OCI-LY1 (cell line): ENCODE results near the gene PA2G4.

Experiments used
- H2AFZ ChIP-seq: fragments of 200-600 bp; sonication (generic), shearing (Covaris generic); 2 replicates; pipeline ENCODE4 v1.6.0; 2014; ENCODE audit warnings: antibody characterized with exemption, mild to moderate bottlenecking, low read length
- H3F3A ChIP-seq: fragments of 200-600 bp; sonication (generic), shearing (Covaris generic); 2 replicates; pipeline ENCODE4 v1.6.0; 2014; ENCODE audit warnings: mild to moderate bottlenecking, antibody characterized with exemption, low read length, moderate library complexity; ENCODE audit not compliant: insufficient read depth
- H3K27ac ChIP-seq: fragments of 200-600 bp; sonication (generic); 2 replicates; pipeline ENCODE4 v1.5.1; 2014; ENCODE audit warnings: low read length, mixed run types, mild to moderate bottlenecking, low read depth; ENCODE audit not compliant: poor library complexity, severe bottlenecking
- H3K27me3 ChIP-seq: fragments of 200-600 bp; sonication (generic); 2 replicates; pipeline ENCODE4 v1.6.0; 2014; ENCODE audit warnings: antibody characterized with exemption, mild to moderate bottlenecking, low read length, moderate library complexity; ENCODE audit not compliant: insufficient read depth
- H3K36me3 ChIP-seq: fragments of 200-600 bp; sonication (generic); 2 replicates; pipeline ENCODE4 v1.6.1; 2014; ENCODE audit warnings: mild to moderate bottlenecking, antibody characterized with exemption, low read length, moderate library complexity, mixed read lengths; ENCODE audit not compliant: insufficient read depth
- H3K4me1 ChIP-seq: fragments of 200-600 bp; sonication (generic); 2 replicates; pipeline ENCODE4 v1.5.1; 2014; ENCODE audit warnings: mild to moderate bottlenecking, low read length, moderate library complexity; ENCODE audit not compliant: insufficient read depth, severe bottlenecking
- H3K4me2 ChIP-seq: fragments of 200-600 bp; sonication (generic), shearing (Covaris generic); 2 replicates; pipeline ENCODE4 v1.6.1; 2014; ENCODE audit warnings: low read length
- H3K4me3 ChIP-seq: fragments of 200-600 bp; sonication (generic); 2 replicates; pipeline ENCODE4 v1.5.1; 2014; ENCODE audit warnings: low read length, low read depth, mild to moderate bottlenecking, mixed read lengths; ENCODE audit not compliant: poor library complexity, severe bottlenecking
- H3K79me2 ChIP-seq: fragments of 200-600 bp; shearing (Covaris generic); 2 replicates; pipeline ENCODE4 v1.6.1; 2016; ENCODE audit warnings: mixed run types, low read length, mixed read lengths; ENCODE audit not compliant: insufficient read depth
- H3K9ac ChIP-seq: fragments of 200-600 bp; sonication (generic), shearing (Covaris generic); 2 replicates; pipeline ENCODE4 v1.6.1; 2014; ENCODE audit warnings: mild to moderate bottlenecking, low read length, mixed read lengths
- H3K9me2 ChIP-seq: fragments of 200-600 bp; sonication (generic), shearing (Covaris generic); 2 replicates; pipeline ENCODE4 v1.6.1; 2014; ENCODE audit warnings: low read depth, mild to moderate bottlenecking, low read length, mixed read lengths
- H3K9me3 ChIP-seq: fragments of 200-600 bp; shearing (Covaris generic); 2 replicates; pipeline ENCODE4 v1.6.1; 2014; ENCODE audit warnings: low read length, mixed read lengths
- H4K20me1 ChIP-seq: fragments of 200-600 bp; sonication (generic), shearing (Covaris generic); 2 replicates; pipeline ENCODE4 v1.6.0; 2016; ENCODE audit warnings: mild to moderate bottlenecking, low read length; ENCODE audit not compliant: insufficient read depth
- EZH2 ChIP-seq: fragments of 200-600 bp; sonication (generic), shearing (Covaris generic); IDR thresholded peaks from 2 replicates; pipeline ENCODE4 v1.8.0; 2017; ENCODE audit warnings: borderline replicate concordance, mixed run types, mild to moderate bottlenecking, antibody characterized with exemption, low read length, moderate library complexity, mixed read lengths
- TF ChIP-seq, protein P1 (sequence below): fragments of 200-600 bp; sonication (generic), shearing (Covaris generic); IDR thresholded peaks from 2 replicates; pipeline ENCODE4 v1.5.1; 2017; ENCODE audit warnings: mild to moderate bottlenecking, antibody characterized with exemption, low read length, moderate library complexity, mixed read lengths

The PA2G4 gene

DNA sequence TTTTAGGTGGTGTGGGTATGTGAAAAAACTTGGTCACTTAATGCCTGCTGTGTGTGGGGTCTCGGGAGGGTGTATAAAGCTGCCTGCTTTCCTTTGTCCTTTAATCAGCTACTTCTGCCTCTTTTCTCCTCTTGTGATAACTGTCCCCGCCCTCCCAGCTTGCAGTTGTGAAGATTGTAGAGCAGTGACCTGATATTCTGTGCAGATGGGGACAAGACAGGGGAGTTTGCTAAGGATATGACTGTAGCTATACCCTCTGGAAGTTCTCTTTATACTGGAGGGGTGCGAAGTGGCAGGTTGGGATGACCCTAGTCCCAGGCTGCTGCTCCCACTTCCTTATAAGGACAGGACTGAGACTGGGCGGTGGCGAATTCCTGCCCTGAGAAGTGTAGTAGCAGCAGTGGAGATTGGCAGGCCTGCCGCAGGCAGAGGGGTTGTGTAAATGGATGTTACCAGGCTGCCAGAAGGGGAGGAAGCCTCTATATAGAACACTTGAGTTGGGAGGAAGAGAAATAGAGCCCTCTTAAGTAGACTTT lies 54.6 kb downstream of the PA2G4 start:
- Histone ChIP-seq H3K4me2 (peak overlapping the region; percentile 90), H4K20me1 (no peaks in the 10 kb centered on the region), H3K4me1 (peaks cover 47% of the 10 kb centered on the region), H3K9me3 (no peaks in the 10 kb centered on the region), H3K9me2 (no peaks in the 10 kb centered on the region), H3K4me3 (peak overlapping the region; percentile 84), H3K27me3 (no peaks in the 10 kb centered on the region), H3F3A (no peaks in the 10 kb centered on the region), H3K79me2 (peaks cover 13% of the 10 kb centered on the region), H3K9ac (peak overlapping the region; percentile 83), H2AFZ (no peak overlapping the region), H3K36me3 (peaks cover 56% of the 10 kb centered on the region), H3K27ac (peak overlapping the region; percentile 74)
- TF ChIP-seq, protein P1, sequence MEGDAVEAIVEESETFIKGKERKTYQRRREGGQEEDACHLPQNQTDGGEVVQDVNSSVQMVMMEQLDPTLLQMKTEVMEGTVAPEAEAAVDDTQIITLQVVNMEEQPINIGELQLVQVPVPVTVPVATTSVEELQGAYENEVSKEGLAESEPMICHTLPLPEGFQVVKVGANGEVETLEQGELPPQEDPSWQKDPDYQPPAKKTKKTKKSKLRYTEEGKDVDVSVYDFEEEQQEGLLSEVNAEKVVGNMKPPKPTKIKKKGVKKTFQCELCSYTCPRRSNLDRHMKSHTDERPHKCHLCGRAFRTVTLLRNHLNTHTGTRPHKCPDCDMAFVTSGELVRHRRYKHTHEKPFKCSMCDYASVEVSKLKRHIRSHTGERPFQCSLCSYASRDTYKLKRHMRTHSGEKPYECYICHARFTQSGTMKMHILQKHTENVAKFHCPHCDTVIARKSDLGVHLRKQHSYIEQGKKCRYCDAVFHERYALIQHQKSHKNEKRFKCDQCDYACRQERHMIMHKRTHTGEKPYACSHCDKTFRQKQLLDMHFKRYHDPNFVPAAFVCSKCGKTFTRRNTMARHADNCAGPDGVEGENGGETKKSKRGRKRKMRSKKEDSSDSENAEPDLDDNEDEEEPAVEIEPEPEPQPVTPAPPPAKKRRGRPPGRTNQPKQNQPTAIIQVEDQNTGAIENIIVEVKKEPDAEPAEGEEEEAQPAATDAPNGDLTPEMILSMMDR, result no peak
- TF ChIP-seq EZH2, result no peak

DNA sequence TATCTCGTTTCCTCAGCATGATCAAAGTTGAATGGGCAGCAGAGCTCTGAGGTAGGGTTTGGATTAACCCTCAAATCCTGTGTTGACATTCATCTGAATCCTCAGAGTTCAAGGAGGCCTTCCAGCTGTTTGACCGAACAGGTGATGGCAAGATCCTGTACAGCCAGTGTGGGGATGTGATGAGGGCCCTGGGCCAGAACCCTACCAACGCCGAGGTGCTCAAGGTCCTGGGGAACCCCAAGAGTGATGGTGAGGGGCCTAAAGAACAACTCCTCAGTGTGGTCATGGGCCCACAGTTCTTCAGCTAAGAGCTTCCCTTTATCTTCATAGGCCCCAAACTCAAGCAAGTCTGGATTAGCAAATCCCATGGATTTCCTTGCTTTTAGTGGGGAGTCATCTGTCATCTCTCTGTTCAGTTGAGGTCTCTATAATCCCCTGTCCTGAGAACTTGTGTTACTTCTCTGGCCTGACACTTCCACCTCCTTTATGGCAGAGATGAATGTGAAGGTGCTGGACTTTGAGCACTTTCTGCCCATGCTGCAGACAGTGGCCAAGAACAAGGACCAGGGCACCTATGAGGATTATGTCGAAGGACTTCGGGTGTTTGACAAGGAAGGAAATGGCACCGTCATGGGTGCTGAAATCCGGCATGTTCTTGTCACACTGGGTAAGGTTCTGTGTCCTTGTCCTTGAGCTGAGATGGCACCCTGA lies 55.3 kb downstream of the PA2G4 start:
- no peak for TF ChIP-seq EZH2
- TF ChIP-seq, protein P1, result no peak; the same call in 1 of the 2 replicates
- H3K9me3 ChIP-seq, result no peaks in the 10 kb centered on the region
- no peaks in the 10 kb centered on the region for H3K27me3 ChIP-seq
- no peaks in the 10 kb centered on the region for H4K20me1 ChIP-seq
- peak overlapping the region; percentile 74 for H3K27ac ChIP-seq
- H3K4me2 ChIP-seq, result peak overlapping the region; percentile 90
- H3K36me3 ChIP-seq, result peaks cover 62% of the 10 kb centered on the region
- H2AFZ ChIP-seq, result no peak overlapping the region
- peaks cover 13% of the 10 kb centered on the region for H3K79me2 ChIP-seq
- H3K4me3 ChIP-seq, result peak overlapping the region; percentile 84
- peaks cover 41% of the 10 kb centered on the region for H3K4me1 ChIP-seq
- H3F3A ChIP-seq, result no peaks in the 10 kb centered on the region
- H3K9me2 ChIP-seq, result no peaks in the 10 kb centered on the region
- H3K9ac ChIP-seq, result peak overlapping the region; percentile 83

DNA sequence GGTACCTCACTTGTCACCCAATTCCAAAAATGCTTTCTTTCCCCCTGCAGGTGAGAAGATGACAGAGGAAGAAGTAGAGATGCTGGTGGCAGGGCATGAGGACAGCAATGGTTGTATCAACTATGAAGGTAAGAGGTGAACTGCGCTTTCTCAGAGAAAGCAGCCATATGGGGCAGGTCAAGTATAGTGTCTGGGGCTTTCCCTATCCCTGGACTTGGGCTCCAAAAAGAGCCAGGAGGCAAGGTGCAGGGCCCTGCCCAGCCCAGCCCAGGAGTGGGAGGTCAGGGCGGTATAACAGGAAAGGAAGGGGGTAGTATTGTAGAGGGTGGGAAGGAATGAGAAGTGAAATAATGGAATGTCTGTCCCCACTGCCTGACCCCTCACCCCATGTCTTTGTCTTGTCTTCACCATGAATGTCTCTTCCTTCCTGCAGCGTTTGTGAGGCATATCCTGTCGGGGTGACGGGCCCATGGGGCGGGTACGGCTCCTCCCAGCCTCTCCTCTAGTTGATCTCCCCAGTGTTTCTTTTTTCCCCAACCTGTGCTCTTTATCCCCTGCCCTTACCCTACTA lies 55.9 kb downstream of the PA2G4 start:
- Histone ChIP-seq H2AFZ (no peak overlapping the region), H3K79me2 (peaks cover 13% of the 10 kb centered on the region), H3K4me2 (peak overlapping the region; percentile 90), H3K9me2 (no peaks in the 10 kb centered on the region), H3K4me3 (peak overlapping the region; percentile 84), H3F3A (no peaks in the 10 kb centered on the region), H3K9me3 (no peaks in the 10 kb centered on the region), H4K20me1 (no peaks in the 10 kb centered on the region), H3K36me3 (peaks cover 69% of the 10 kb centered on the region), H3K27ac (peak overlapping the region; percentile 74), H3K27me3 (no peaks in the 10 kb centered on the region), H3K9ac (peak overlapping the region; percentile 83; the same call in 1 of the 2 replicates), H3K4me1 (peaks cover 41% of the 10 kb centered on the region)
- TF ChIP-seq, protein P1, result no peak; the same call in 1 of the 2 replicates
- no peak for TF ChIP-seq EZH2
